PC-9 (cell line): ENCODE measurements around the gene MTMR2. TPM values are rescaled to one million over a fixed set of nuclear protein-coding genes. Genes with fewer than 3 reads are reported as not detected.

Experiments used
- BruUV-seq: library from RNA; stranded (reverse); fragments of 400-500 nt; replicated peaks from 2 replicates; lab custom pipeline; 2021; lab: Mats Ljungman, UMichigan
- CTCF ChIA-PET: fragments of 300-600 bp; sonication (Branson Sonifier 250); formaldehyde crosslinking; loops from one replicate; lab custom pipeline; 2022; ENCODE audit warnings: antibody characterized with exemption; lab: Charles Lee
- POLR2A ChIA-PET: fragments of 300-600 bp; sonication (Branson Sonifier 250); formaldehyde crosslinking; loops from one replicate; lab custom pipeline; 2022; ENCODE audit warnings: antibody characterized with exemption; ENCODE audit not compliant: unreplicated experiment; lab: Charles Lee
- DNase-seq, 2 experiments: peaks; one replicate each; pipeline versions ENCODE4 v3.0.0 to v3.0.0-alpha.2; 2015 to 2022; ENCODE audit warnings: mixed read lengths in 1 of 2
- H2AFZ ChIP-seq: fragments of 200-600 bp; sonication (generic); 2 replicates; pipeline ENCODE4 v1.8.1; 2017; ENCODE audit warnings: antibody characterized with exemption
- H3F3A ChIP-seq: fragments of 200-600 bp; sonication (generic); 2 replicates; pipeline ENCODE4 v1.8.1; 2017; ENCODE audit warnings: antibody characterized with exemption, mild to moderate bottlenecking, low read depth; ENCODE audit not compliant: insufficient read depth
- H3K27ac ChIP-seq: fragments of 200-600 bp; sonication (generic); 2 replicates; pipeline ENCODE4 v1.6.1; 2016; ENCODE audit warnings: mixed run types
- H3K27me3 ChIP-seq: fragments of 200-600 bp; sonication (generic); 2 replicates; pipeline ENCODE4 v1.6.1; 2016; ENCODE audit warnings: low read depth, mixed run types; ENCODE audit not compliant: insufficient read depth
- H3K36me3 ChIP-seq: fragments of 200-600 bp; sonication (generic); 2 replicates; pipeline ENCODE4 v1.6.1; 2016; ENCODE audit warnings: low read depth, mixed run types
- H3K4me1 ChIP-seq: fragments of 200-600 bp; sonication (generic); replicated peaks from 2 replicates; pipeline ENCODE4 v1.6.1; 2016; ENCODE audit warnings: mixed run types; ENCODE audit not compliant: insufficient read depth
- H3K4me2 ChIP-seq: fragments of 200-600 bp; sonication (generic); 2 replicates; pipeline ENCODE4 v1.6.1; 2017; ENCODE audit warnings: mixed run types
- H3K4me3 ChIP-seq: fragments of 200-600 bp; sonication (generic); 2 replicates; pipeline ENCODE4 v1.6.1; 2016; ENCODE audit warnings: mixed run types
- H3K79me2 ChIP-seq: fragments of 200-600 bp; sonication (generic); 2 replicates; pipeline ENCODE4 v1.6.1; 2017; ENCODE audit warnings: low read depth, mixed run types
- H3K9me2 ChIP-seq: fragments of 200-600 bp; sonication (generic); 2 replicates; pipeline ENCODE4 v1.8.1; 2017; ENCODE audit warnings: mild to moderate bottlenecking; ENCODE audit not compliant: insufficient read depth
- H3K9me3 ChIP-seq: fragments of 200-600 bp; sonication (generic); 2 replicates; pipeline ENCODE4 v1.8.1; 2016; ENCODE audit warnings: low read depth; ENCODE audit not compliant: insufficient read depth
- H4K20me1 ChIP-seq: fragments of 200-600 bp; sonication (generic); 2 replicates; pipeline ENCODE4 v1.8.1; 2017; ENCODE audit not compliant: insufficient read depth
- CTCF ChIP-seq: fragments of 200-600 bp; sonication (generic); conservative IDR thresholded peaks from 2 replicates; pipeline ENCODE4 v1.6.1; 2017; ENCODE audit warnings: mixed run types, antibody characterized with exemption, mild to moderate bottlenecking, moderate library complexity
- EZH2 ChIP-seq: fragments of 200-600 bp; sonication (generic); IDR thresholded peaks from 2 replicates; pipeline ENCODE4 v1.8.0; 2017; ENCODE audit warnings: antibody characterized with exemption, low read depth
- intact Hi-C: fragments of 100-400 bp; cut with micrococcal nuclease; formaldehyde crosslinking; loops from one replicate; pipeline ENCODE4 v1.10.0; 2022; ENCODE audit not compliant: unreplicated experiment
- total RNA-seq: library from RNA; stranded (reverse); gene quantifications from 2 replicates; pipeline ENCODE4 v1.2.3, GENCODE V29; 2021

Gene MTMR2
- total RNA-seq, 1 experiment from 2014 or later = 60.7 TPM

GRCh38 chr11:95916049-95916448, 7.9 kb downstream of the MTMR2 start:
- BruUV-seq = no TSS peak
- H3K36me3 ChIP-seq = peaks cover 30% of the 10 kb centered on the region; the same call in 1 of the 2 replicates
- H3K27ac ChIP-seq = no peak overlapping the region
- H2AFZ ChIP-seq = no peak overlapping the region
- no peaks in the 10 kb centered on the region for H3K9me3 ChIP-seq
- ChIA-PET CTCF (no interaction called here), POLR2A (no interaction called here)
- no peak for DNase-seq
- peaks cover 40% of the 10 kb centered on the region for H3K4me1 ChIP-seq
- no peaks in the 10 kb centered on the region for H3K27me3 ChIP-seq
- H3K4me2 ChIP-seq = no peak overlapping the region
- intact Hi-C loops = loop anchor here (5.0 kb wide), 1 partner anchor 476 kb away; the partner anchor contains the start of gene JRKL
- no peak overlapping the region for H3K4me3 ChIP-seq
- peaks cover 94% of the 10 kb centered on the region for H3K79me2 ChIP-seq
- TF ChIP-seq CTCF (no peak), EZH2 (no peak)
- no peaks in the 10 kb centered on the region for H3K9me2 ChIP-seq
- no peaks in the 10 kb centered on the region; the same call in 1 of the 2 replicates for H4K20me1 ChIP-seq
- H3F3A ChIP-seq = 0 out of 2 replicates have a peak, but pooled peaks cover 5% of the 10 kb centered on the region

GRCh38 chr11:95915051-95915450, 8.9 kb downstream of the MTMR2 start:
- H3K9me2 ChIP-seq = no peaks in the 10 kb centered on the region
- no peak overlapping the region for H3K4me3 ChIP-seq
- no peak overlapping the region for H3K27ac ChIP-seq
- peaks cover 36% of the 10 kb centered on the region for H3K4me1 ChIP-seq
- TF ChIP-seq CTCF (no peak), EZH2 (no peak)
- H3K27me3 ChIP-seq = no peaks in the 10 kb centered on the region
- H2AFZ ChIP-seq = no peak overlapping the region
- peaks cover 91% of the 10 kb centered on the region for H3K79me2 ChIP-seq
- no peaks in the 10 kb centered on the region for H3K9me3 ChIP-seq
- intact Hi-C loops = loop anchor here (5.0 kb wide), 1 partner anchor 477 kb away; the partner anchor contains the start of gene JRKL
- no TSS peak for BruUV-seq
- POLR2A ChIA-PET = no interaction called here
- peaks cover 35% of the 10 kb centered on the region; the same call in 1 of the 2 replicates for H3K36me3 ChIP-seq
- CTCF ChIA-PET = no interaction called here
- DNase-seq = no peak
- H3K4me2 ChIP-seq = no peak overlapping the region
- H4K20me1 ChIP-seq = no peaks in the 10 kb centered on the region; the same call in 1 of the 2 replicates
- 0 out of 2 replicates have a peak, but pooled peaks cover 5% of the 10 kb centered on the region for H3F3A ChIP-seq

- no peak overlapping the region for H3K4me3 ChIP-seq
- H3K27me3 ChIP-seq = no peaks in the 10 kb centered on the region
- H3K36me3 ChIP-seq = peaks cover 35% of the 10 kb centered on the region; the same call in 1 of the 2 replicates
- no peak for DNase-seq
- H3K9me3 ChIP-seq = no peaks in the 10 kb centered on the region
- no peaks in the 10 kb centered on the region for H3K9me2 ChIP-seq
- BruUV-seq = no TSS peak
- ChIA-PET POLR2A (no interaction called here), CTCF (no interaction called here)
- TF ChIP-seq CTCF = no peak
- TF ChIP-seq EZH2 = no peak
- no peak overlapping the region for H2AFZ ChIP-seq
- intact Hi-C loops = no loop called here
- H3K4me2 ChIP-seq = no peak overlapping the region
- H4K20me1 ChIP-seq = no peaks in the 10 kb centered on the region; the same call in 1 of the 2 replicates
- H3K4me1 ChIP-seq = peaks cover 36% of the 10 kb centered on the region
- peaks cover 91% of the 10 kb centered on the region for H3K79me2 ChIP-seq
- H3F3A ChIP-seq = 0 out of 2 replicates have a peak, but pooled peaks cover 5% of the 10 kb centered on the region
- peak overlapping the region; percentile 20; the same call in 1 of the 2 replicates for H3K27ac ChIP-seq
Measured at GRCh38 chr11:95913830-95914615, 9.9 kb downstream of the MTMR2 start.
